Measurements from ENCODE around the gene TRIM17.

The TRIM17 gene

GRCh38 chr1:228429007-228429406 lies 12.3 kb upstream of the TRIM17 start:
- POLR2A ChIA-PET = no interaction called here
- CTCF ChIA-PET = no interaction called here
- no peak for TF ChIP-seq CTCF (IDR thresholded peaks at IDR 0.05; ENCODE audit: control extremely low read depth, extremely low read depth, low read depth, missing control alignments)
- no peak for DNase-seq (ENCODE audit: extremely low spot score)

- CTCF ChIA-PET = no interaction called here
- no peak for TF ChIP-seq CTCF (IDR thresholded peaks at IDR 0.05; ENCODE audit: control extremely low read depth, extremely low read depth, low read depth, missing control alignments)
- no peak for DNase-seq (ENCODE audit: extremely low spot score)
- POLR2A ChIA-PET = no interaction called here
Observed at GRCh38 chr1:228428412-228428811, 11.8 kb upstream of the TRIM17 start.

- DNase-seq (ENCODE audit: extremely low spot score) = no peak
- ChIA-PET CTCF (interaction anchor here (0.9 kb wide), 1 partner anchor 14 kb away, joined by 3 read pairs; no protein-coding TSS in a partner anchor), POLR2A (interaction anchor here (0.6 kb wide), 1 partner anchor 20 kb away, joined by 4 read pairs; no protein-coding TSS in a partner anchor)
- TF ChIP-seq CTCF (IDR thresholded peaks at IDR 0.05; ENCODE audit: control extremely low read depth, extremely low read depth, low read depth, missing control alignments) = no peak
Observed at GRCh38 chr1:228426518-228427175, 10.0 kb upstream of the TRIM17 start.

GRCh38 chr1:228424685-228425660 lies 8.3 kb upstream of the TRIM17 start:
- POLR2A ChIA-PET = no interaction called here
- CTCF ChIA-PET = interaction anchor here (1.0 to 1.5 kb wide), 5 partner anchors 10 to 76 kb away, joined by 3 to 6 read pairs (median 4); no protein-coding TSS in a partner anchor
- no peak for TF ChIP-seq CTCF (IDR thresholded peaks at IDR 0.05; ENCODE audit: control extremely low read depth, extremely low read depth, low read depth, missing control alignments)
- DNase-seq (ENCODE audit: extremely low spot score) = no peak

DNA sequence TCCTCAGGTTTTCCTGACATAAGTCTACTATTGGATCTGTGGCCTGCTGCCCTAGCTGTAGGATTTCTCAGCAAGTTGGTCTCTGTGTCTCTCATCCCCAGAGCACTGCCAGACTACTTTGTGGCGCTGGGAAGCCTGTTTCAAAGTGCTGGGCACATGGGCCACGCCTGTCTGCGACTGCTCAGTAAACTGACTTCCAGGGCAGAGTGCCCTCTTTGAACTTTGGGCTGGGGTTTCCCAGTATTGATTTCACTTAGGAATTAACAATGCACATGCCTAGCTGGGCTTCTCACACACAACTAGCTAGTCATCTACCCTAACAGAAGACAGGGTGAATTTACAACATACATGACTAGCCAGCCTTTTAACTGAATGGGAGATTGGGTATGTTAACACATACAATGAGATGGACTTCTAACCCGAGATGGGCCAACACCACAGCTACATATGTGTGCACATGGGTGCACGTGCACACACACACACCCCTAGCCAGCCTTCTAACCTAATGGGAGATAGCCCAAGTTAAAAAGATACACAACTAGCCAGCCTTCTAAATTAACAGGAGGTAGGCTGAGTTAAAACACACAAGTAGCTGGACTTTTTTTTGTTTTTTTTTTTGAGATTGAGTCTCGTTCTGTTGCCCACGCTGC lies 6.9 kb upstream of the TRIM17 start:
- POLR2A ChIA-PET = no interaction called here
- CTCF ChIA-PET = interaction anchor here (1.0 to 1.4 kb wide), 3 partner anchors 19 to 48 kb away, joined by 3 read pairs; no protein-coding TSS in a partner anchor
- no peak for DNase-seq (ENCODE audit: extremely low spot score)
- TF ChIP-seq CTCF (IDR thresholded peaks at IDR 0.05; ENCODE audit: control extremely low read depth, extremely low read depth, low read depth, missing control alignments) = no peak

Data from GM10248 (cell line).